ENCODE results near the gene RASSF9.

RASSF9 gene

GRCh38 chr12:85836197-85837090 lies at the start of gene RASSF9:
TSS of gene RASSF9 (minus strand) at chr12:85836409. CDS start at chr12:85836201, 208 bp downstream.
- no peak for DNase-seq (ENCODE audit: low spot score)

GRCh38 chr12:85883763-85884162 lies 47.6 kb upstream of the RASSF9 start:
- DNase-seq (ENCODE audit: low spot score), result no peak

- DNase-seq (ENCODE audit: low spot score), result no peak
Measured at GRCh38 chr12:85877459-85877858, 41.2 kb upstream of the RASSF9 start.

DNA sequence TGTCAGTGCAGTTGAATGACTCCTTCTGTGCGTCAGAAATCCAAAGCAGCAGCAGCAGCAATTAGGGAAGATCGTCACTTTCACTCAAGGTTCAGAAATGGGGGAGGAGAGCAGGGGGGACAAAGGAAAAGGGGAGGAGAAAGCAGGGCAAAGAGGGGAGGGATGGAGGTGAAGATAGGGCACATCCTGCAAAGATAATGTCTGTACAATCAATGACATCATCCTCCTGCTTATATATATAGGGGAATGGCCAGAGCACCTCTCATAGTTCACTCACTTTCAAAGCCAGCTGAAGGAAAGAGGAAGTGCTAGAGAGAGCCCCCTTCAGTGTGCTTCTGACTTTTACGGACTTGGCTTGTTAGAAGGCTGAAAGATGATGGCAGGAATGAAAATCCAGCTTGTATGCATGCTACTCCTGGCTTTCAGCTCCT lies 37.8 kb upstream of the RASSF9 start, which contains the start of gene NTS:
TSS of gene NTS (plus strand) at position 265 of the 431 bp plus-strand sequence. CDS start at position 374, 109 bp downstream.
- DNase-seq (ENCODE audit: low spot score), result no peak

DNA sequence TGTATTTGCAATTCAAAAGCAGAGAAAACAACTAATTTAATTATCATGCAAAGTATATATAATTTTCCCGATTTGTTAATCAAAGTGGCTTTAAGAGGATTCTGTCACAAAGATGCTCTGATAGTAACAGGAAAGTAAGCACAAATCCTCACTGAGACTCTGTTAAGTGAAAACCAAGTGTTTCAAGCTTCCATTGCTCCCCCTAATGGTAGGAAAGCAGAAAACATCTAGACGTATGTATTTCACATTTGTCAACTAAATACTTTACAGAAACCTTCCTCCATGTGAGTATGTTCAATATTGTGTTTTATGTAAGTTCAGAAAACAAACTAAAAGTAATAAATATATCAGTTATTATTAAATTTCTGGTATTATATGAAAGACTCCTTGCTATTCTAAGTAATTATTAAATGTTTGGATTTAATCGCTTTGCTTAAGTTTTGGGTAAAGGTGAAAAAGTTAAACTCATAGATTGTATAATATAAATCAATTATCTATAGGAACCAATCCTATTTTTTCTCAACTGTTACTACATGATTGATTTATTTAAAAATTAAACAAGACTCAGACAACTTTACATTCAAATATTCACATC lies 36.4 kb upstream of the RASSF9 start:
- peak; percentile 52 for DNase-seq (ENCODE audit: low spot score)

DNA sequence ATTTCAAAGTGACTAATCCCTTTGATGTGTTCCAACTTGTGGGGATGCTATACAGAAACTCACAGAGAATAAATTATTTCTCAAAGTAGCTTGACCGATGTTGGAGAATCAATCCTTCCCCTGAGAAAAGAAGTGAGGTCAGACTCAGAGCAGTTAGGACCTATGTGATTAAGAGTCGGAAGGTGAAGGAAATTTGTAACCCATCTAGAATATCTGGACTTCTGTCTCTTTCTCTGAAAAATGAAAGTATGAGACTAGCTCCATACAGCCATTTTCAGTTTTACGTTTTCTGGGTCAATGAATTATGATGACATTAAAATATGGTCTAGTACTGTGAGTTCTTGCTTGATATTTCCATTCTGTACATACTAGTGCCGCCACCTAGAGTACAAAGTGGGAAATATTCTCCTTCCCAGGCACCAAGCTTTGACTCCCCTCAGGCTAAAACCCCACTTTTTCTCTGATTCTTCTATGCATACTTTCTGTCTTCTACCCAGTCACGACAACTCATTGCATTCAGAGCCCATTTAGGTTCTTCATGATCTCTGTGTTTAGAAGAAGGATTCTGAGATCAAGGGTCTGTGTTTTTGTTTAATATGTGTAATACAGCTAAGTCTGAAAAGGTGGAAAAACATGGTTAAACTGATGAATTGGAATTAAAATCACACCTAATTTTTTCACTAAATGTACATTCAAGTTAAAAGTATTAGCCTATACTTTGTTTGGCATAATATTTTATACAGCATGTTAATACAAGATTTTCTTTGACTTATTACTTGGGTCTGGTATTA lies 31.0 kb upstream of the RASSF9 start:
- DNase-seq (ENCODE audit: low spot score), result peak; percentile 33

DNA sequence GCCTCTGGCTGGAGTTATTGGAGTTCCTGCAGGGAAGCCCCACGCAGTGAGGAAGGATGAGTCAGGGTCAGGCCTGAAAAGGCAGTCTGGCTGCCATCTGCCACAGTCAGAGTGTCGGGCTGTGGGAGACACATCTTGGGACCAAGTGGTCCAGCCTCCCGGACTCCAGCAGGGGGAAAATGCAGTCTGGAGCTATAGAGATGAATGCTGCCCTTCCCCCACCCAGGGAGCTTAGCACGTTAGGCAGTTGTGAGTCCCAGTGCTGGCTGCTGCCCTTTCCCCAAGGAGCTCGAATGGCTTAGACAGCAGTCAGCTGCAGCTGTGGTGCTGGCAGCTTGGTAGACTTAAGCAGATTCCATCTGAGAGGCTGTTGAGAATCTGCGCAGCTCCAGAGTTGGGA lies 29.7 kb upstream of the RASSF9 start:
- no peak for DNase-seq (ENCODE audit: low spot score)

- no peak for DNase-seq (ENCODE audit: low spot score)
Measured at GRCh38 chr12:85856966-85857365, 20.8 kb upstream of the RASSF9 start.

DNA sequence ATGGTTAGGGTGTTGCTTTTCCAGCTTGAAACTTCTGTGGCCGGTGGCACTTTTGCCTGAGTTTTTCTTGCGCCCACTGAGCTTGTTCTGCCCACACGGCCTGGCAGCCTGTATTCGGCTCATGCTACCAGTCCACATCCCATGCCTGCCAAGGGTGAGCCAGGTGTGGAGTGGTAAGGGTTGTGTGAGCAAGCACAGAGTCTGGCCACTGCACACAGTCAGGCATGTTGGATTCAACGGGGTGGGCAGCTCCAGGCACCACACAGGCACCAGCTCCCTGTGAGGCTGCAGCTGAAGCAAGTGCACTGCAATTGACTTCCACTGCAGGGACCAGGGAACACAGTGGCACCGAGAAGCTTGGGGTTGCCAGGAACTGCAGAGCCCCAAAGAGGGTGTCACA lies 19.1 kb upstream of the RASSF9 start:
- no peak for DNase-seq (ENCODE audit: low spot score)

- DNase-seq (ENCODE audit: low spot score), result no peak
Measured at GRCh38 chr12:85849344-85849743, 13.1 kb upstream of the RASSF9 start.

- DNase-seq (ENCODE audit: low spot score), result no peak
Measured at GRCh38 chr12:85843606-85844310, 7.5 kb upstream of the RASSF9 start.

- DNase-seq (ENCODE audit: low spot score), result no peak
Measured at GRCh38 chr12:85835426-85836196, 598 bp downstream of the RASSF9 start.

DNA sequence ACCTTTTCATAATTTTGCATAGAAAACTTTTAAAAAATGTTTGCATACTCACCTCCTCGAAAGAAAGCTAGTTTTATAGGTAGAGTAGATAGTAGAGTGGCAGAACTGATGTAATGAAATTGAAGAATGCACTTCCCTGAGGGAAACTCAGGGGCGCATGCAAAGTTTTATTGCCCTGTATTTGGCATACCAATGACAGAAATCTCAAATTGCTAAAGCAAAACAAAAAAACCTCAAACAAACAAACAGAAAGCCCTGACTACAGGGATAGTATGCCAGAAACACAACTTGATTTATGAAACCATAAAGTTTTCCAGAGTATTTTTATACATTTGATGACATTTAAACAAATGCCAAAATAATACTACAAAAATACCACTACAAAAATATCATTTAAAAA lies 1.8 kb downstream of the RASSF9 start:
- no peak for DNase-seq (ENCODE audit: low spot score)

DNA sequence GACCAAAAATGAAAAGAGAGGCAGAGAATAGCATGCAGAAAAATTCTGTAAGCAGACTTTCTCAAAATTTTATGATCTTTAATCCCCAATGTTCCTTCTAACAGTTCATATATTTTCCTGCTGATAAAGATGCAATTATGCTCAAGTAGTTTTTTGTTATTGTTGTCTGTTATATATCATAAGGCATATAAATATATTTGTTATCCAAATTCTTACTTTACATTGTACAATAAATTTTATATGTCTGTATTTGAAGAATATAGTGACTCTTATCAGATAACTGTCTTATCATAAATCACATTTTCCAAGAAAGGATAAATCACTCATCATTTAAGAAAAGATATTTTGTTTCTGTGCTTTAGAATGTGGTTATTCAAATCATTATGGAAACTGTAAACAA lies 2.6 kb downstream of the RASSF9 start:
- DNase-seq (ENCODE audit: low spot score), result no peak

DNA sequence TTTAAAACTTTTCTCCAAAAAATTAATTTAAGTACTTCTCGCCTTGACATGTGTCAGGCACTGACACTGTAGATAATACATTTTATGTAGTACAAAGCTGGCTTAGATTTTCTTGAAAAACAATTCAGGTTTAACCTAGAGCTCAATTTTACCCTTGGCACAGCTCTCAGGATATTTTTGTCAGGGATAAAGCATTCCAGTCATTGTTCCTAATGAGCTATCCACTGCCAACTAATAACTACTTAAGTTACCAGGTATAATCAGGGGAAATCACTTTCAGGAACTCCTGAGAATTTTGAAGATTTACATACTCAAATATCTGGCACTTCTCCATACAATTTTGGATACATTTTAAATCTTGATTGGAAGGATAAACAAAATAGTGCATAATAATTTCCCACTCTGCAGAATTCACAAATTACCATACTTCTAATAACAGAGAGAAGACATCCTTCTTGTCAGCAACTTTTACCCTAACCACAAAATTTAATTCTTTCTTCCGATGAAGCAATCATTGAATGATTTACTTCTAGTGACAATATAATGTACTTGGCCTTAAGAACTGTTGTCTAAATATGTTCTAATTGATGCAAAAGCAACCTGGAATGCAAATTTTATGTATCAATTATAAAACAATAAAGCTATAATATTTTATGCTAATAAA lies 4.8 kb downstream of the RASSF9 start:
- DNase-seq (ENCODE audit: low spot score), result no peak

DNA sequence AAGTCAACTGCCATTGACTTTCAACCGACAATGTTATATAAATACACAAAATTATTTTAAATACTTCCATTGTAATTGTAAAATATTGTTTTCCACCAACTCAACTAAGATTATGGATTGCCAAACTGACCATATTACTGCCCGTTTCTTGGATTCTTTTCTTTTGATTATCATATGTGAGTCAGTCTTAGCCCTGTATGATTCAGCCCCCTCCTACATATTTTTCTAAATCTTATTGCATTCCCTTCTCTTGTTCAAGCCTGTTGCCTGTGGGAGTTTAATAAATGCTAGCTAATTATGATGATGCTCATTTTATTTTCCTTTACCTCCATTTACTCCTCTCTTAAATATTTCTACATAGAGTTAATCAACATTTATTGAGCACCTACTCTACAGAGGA lies 6.8 kb downstream of the RASSF9 start:
- DNase-seq (ENCODE audit: low spot score), result no peak

GRCh38 chr12:85828576-85828975 lies 7.6 kb downstream of the RASSF9 start:
- DNase-seq (ENCODE audit: low spot score), result no peak

- DNase-seq (ENCODE audit: low spot score), result no peak
Measured at GRCh38 chr12:85825746-85826145, 10.5 kb downstream of the RASSF9 start.

DNA sequence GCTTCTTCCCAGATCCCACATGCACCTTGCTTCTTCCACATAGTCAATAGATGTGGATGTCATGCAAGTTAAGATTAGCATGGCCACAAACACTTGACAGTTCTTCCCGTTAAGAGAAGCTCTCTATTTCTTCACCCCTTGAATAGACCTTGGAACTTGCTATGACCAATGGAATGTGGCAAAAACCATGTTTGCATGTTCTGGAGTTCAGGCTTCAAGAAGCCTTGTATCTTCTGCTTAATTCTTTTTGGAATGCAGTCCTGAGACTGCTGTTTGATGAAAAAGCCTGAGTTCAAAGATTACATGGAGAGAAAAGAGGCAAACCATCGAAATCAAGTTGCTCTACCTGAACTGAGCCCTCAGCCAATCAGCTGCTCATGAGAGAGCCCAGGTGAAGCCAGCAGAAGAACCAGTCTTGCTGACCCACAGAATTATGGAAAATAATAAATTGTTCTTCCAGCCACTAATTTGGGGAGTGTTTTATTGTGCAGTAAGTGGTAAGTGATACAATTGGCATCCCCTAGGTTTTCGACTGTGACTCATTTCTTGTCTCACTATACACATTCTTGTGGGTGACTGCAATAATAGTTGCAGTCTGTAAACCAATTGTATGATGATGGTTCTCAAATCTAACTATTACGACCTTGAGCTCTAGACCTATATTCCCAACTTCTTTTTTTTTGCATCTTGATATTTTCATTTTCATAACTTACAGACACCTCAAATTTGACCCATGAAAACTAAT lies 12.6 kb downstream of the RASSF9 start:
- DNase-seq (ENCODE audit: low spot score), result no peak

DNA sequence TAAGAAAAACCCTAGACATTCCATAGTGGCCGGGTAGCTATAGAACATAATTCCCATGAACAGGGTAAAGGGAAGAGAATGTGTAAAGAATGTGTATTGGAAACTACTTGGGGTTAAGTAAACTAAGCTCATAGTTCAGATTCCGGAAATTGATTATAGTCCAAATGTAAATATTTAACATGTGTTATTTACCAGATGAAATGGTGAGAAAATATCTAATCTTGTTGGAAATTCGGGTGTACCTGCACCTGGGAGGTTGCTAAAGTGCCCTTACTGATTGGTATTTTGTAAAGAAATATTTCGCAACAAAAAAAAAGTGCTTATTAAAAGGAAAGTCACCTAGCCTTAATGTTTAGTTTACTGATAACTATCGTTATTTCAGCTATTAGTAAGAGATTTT lies 14.4 kb downstream of the RASSF9 start:
- DNase-seq (ENCODE audit: low spot score), result no peak
